HepG2 (cell line): Measurements from ENCODE around the gene NEMP2. TPM values are rescaled to one million over a fixed set of nuclear protein-coding genes. Genes with fewer than 3 reads are reported as not detected.

Experiments used
- ATAC-seq: fragments of 200-7000 bp; cut with Tn5 transposase; 3 replicates; pipeline ENCODE4 v1.9.1; 2020; ENCODE audit warnings: mild to moderate bottlenecking, moderate library complexity
- BruUV-seq: library from RNA; stranded (reverse); fragments of 400-500 nt; replicated peaks from 2 replicates; lab custom pipeline; 2021; lab: Mats Ljungman, UMichigan
- CTCF ChIA-PET: fragments of 300-600 bp; formaldehyde crosslinking; extraction: SDS; loops from one replicate; lab custom pipeline; 2021; ENCODE audit warnings: low total read pairs, inconsistent platforms, low intra/inter-chr PET ratio; lab: Yijun Ruan, JAX
- POLR2A ChIA-PET: fragments of 350-600 bp; sonication (Branson Sonifier 250); formaldehyde crosslinking; loops from one replicate; lab custom pipeline; 2020; ENCODE audit warnings: antibody characterized with exemption, inconsistent platforms; lab: Yijun Ruan, JAX
- DNase-seq: peaks from one replicate; pipeline ENCODE4 v3.0.0-alpha.2; 2015; ENCODE audit warnings: low spot score
- FAIRE-seq: peaks from 3 replicates; lab custom pipeline; 2011; peaks lifted over from hg19 to GRCh38; lab: Jason Lieb, UNC
- H2AFZ ChIP-seq: one replicate; pipeline ENCODE4 v1.6.1; 2011; ENCODE audit warnings: low read length, inconsistent platforms
- H3K27ac ChIP-seq: fragments of 300-600 bp; 3 replicates; pipeline ENCODE4 v1.8.0; 2011; ENCODE audit warnings: mixed run types, mild to moderate bottlenecking, mixed read lengths, low read length, inconsistent platforms; ENCODE audit not compliant: insufficient read depth; ENCODE audit errors: extremely low read length
- H3K27me3 ChIP-seq, 2 experiments: fragments of 200-600 bp in 1 of 2; 2 replicates in 1 of 2; 3 replicates in 1 of 2; pipeline versions ENCODE4 v1.6.0 to v1.8.0; 2011; ENCODE audit warnings: low read length in 2 of 2, mild to moderate bottlenecking in 2 of 2, moderate library complexity in 2 of 2, inconsistent platforms in 1 of 2; ENCODE audit not compliant: insufficient read depth in 2 of 2, control insufficient read depth in 1 of 2
- H3K36me3 ChIP-seq, 2 experiments: fragments of 200-600 bp in 1 of 2; replicated peaks in 1 of 2; 2 replicates in 1 of 2; 3 replicates in 1 of 2; pipeline versions ENCODE4 v1.5.1 to v1.8.0; 2011; ENCODE audit warnings: low read length in 2 of 2, inconsistent platforms in 1 of 2; ENCODE audit not compliant: insufficient read depth in 2 of 2, control insufficient read depth in 1 of 2
- H3K4me1 ChIP-seq: 2 replicates; pipeline ENCODE4 v1.5.1; 2012; ENCODE audit warnings: low read length, inconsistent platforms; ENCODE audit not compliant: insufficient read depth
- H3K4me2 ChIP-seq: 2 replicates; pipeline ENCODE4 v1.6.0; 2011; ENCODE audit warnings: low read depth, low read length, inconsistent platforms
- H3K4me3 ChIP-seq, 3 experiments: fragments of 200-600 bp in 1 of 3; sonication (generic), shearing (Covaris generic) in 1 of 3; replicated peaks in 1 of 3; 2 replicates each; pipeline ENCODE4 v1.5.1; 2011 to 2016; ENCODE audit warnings: low read length in 3 of 3, inconsistent platforms in 2 of 3, low read depth in 2 of 3, mild to moderate bottlenecking in 2 of 3, control low read depth in 1 of 3, mixed read lengths in 1 of 3; ENCODE audit not compliant: insufficient read depth in 1 of 3
- H3K79me2 ChIP-seq: one replicate; pipeline ENCODE4 v1.6.1; 2011; ENCODE audit warnings: low read length, inconsistent platforms; ENCODE audit not compliant: insufficient read depth
- H3K9ac ChIP-seq: 2 replicates; pipeline ENCODE4 v1.6.0; 2011; ENCODE audit warnings: mild to moderate bottlenecking, low read depth, low read length, inconsistent platforms; ENCODE audit not compliant: insufficient read depth
- H3K9me3 ChIP-seq: 2 replicates; pipeline ENCODE4 v1.5.1; 2012; ENCODE audit warnings: mild to moderate bottlenecking, low read length
- H4K20me1 ChIP-seq: 2 replicates; pipeline ENCODE4 v1.6.0; 2011; ENCODE audit warnings: inconsistent platforms, mild to moderate bottlenecking, low read length, moderate library complexity; ENCODE audit not compliant: insufficient read depth
- FOXM1 ChIP-seq: sonication (generic); formaldehyde crosslinking; IDR thresholded peaks from 2 replicates; pipeline ENCODE4 v1.5.0; 2020; ENCODE audit warnings: missing genetic modification reagents
- GABPB1 ChIP-seq: IDR thresholded peaks from 2 replicates; pipeline ENCODE4 v1.6.1; 2016; ENCODE audit warnings: mild to moderate bottlenecking, missing genetic modification reagents, moderate library complexity, missing compliant biosample characterization
- RARA ChIP-seq: IDR thresholded peaks from 2 replicates; pipeline ENCODE4 v1.6.1; 2016; ENCODE audit warnings: missing genetic modification reagents, missing compliant biosample characterization
- ZC3H4 ChIP-seq: sonication (generic); formaldehyde crosslinking; IDR thresholded peaks from 2 replicates; pipeline ENCODE4 v1.4.0; 2020; ENCODE audit warnings: missing genetic modification reagents, borderline replicate concordance
- ZNF780A ChIP-seq: sonication (generic); formaldehyde crosslinking; IDR thresholded peaks from 2 replicates; pipeline ENCODE4 v1.8.0; 2022; ENCODE audit warnings: mild to moderate bottlenecking, missing genetic modification reagents, moderate library complexity
- whole genome bisulfite sequencing: methylation state at CpG from one replicate; pipeline ENCODE4 v1.1.6; 2017; ENCODE audit warnings: low lambda C conversion rate; 5-methylcytosine and 5-hydroxymethylcytosine counted together
- in situ Hi-C: cut with HindIII; loops from 2 replicates; pipeline ENCODE4 v1.10.0; 2017; ENCODE audit warnings: low pct_unique_long_range_greater_than_20kb; ENCODE audit not compliant: extremely low pct_ligation_motif_present
- intact Hi-C: fragments of 100-400 bp; cut with micrococcal nuclease; formaldehyde crosslinking; loops from one replicate; pipeline ENCODE4 v1.10.0; 2022; ENCODE audit not compliant: unreplicated experiment
- polyA plus RNA-seq, 8 experiments: library from polyadenylated mRNA; depleted of rRNA in 3 of 8; stranded (reverse) in 7 of 8; unstranded in 1 of 8; fragments of >200 nt; fragmentation: Illumina TruSeq in 4 of 8; extraction: Trizol in 4 of 8; gene quantifications; 2 replicates each; pipeline versions ENCODE4 v1.2.1 to v1.2.3, GENCODE V29; 2011 to 2016; ENCODE audit warnings: low read depth in 4 of 8, missing spikeins in 1 of 8, mixed read lengths in 1 of 8; ENCODE audit not compliant: insufficient read depth in 1 of 8
- total RNA-seq, 5 experiments: library from RNA; depleted of rRNA; stranded (reverse); fragments of >200 nt; fragmentation: Illumina TruSeq; extraction: Trizol; gene quantifications; 2 replicates each; pipeline ENCODE4 v1.2.3, GENCODE V29; 2016; ENCODE audit warnings: low read depth in 1 of 5

NEMP2 gene
- total and polyA plus RNA-seq, 2 of the 13 experiments (the other 11 are each of a cell fraction or from before 2014, with no cell fraction given): 2.4 to 9.8 TPM

DNA sequence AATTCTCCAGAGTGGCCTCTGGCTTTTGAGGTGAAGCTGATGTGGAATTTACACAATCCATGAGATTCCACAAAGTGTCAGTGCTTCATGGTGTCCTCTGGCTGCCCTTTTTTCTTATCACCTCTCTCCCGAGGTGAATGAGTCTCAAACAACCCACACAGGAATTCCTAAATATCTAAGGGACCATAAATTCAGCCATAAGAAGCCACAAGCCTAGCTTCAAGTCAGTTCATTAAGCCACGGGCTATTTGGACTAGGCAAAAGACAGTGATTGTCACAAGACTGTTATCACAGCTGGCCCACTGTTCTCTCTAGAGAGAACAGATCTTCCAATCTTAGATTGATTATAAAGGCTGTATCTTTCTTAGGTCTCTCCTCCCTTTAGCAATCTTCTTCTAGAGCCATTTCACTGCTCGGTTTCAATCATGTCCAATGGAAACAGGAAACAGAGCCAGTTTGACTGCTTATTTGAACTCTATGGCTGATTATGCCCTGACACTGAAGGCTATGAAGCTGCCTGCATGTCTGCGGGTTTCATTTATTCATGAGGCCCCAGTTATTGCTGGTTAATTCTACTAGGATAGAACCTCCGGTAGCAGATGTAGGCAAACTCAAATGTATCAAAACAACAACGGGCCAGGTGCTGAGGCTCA is 4.1 kb downstream of the NEMP2 start:
- in situ Hi-C loops: no loop called here
- intact Hi-C loops: loop anchor here (10.0 kb wide), 1 partner anchor 274 kb away; no protein-coding TSS in a partner anchor
- Histone ChIP-seq H3K4me3 (no peak overlapping the region), H4K20me1 (no peaks in the 10 kb centered on the region), H3K27me3 (no peaks in the 10 kb centered on the region), H3K9ac (no peak overlapping the region), H3K36me3 (no peaks in the 10 kb centered on the region), H3K27ac (no peak overlapping the region), H3K79me2 (peaks cover 5% of the 10 kb centered on the region), H3K4me2 (peak overlapping the region; percentile 29; the same call in 1 of the 2 replicates), H3K4me1 (peaks cover 59% of the 10 kb centered on the region), H3K9me3 (no peaks in the 10 kb centered on the region), H2AFZ (no peak overlapping the region)
- TF ChIP-seq RARA (peak; percentile 30; the same call in 1 of the 2 replicates), GABPB1 (CRISPR knock-in tag) (no peak), ZNF780A (CRISPR knock-in tag) (no peak)
- BruUV-seq: no TSS peak
- FAIRE-seq: no peak
- POLR2A ChIA-PET: interaction anchor here (1.5 kb wide), 1 partner anchor 186 kb away, joined by 3 read pairs; no protein-coding TSS in a partner anchor
- CTCF ChIA-PET: no interaction called here
- WGBS: 56% methylated on average over 6 of the region's 6 CpGs
- no peak for ATAC-seq
- peak; percentile 46 for DNase-seq

DNA sequence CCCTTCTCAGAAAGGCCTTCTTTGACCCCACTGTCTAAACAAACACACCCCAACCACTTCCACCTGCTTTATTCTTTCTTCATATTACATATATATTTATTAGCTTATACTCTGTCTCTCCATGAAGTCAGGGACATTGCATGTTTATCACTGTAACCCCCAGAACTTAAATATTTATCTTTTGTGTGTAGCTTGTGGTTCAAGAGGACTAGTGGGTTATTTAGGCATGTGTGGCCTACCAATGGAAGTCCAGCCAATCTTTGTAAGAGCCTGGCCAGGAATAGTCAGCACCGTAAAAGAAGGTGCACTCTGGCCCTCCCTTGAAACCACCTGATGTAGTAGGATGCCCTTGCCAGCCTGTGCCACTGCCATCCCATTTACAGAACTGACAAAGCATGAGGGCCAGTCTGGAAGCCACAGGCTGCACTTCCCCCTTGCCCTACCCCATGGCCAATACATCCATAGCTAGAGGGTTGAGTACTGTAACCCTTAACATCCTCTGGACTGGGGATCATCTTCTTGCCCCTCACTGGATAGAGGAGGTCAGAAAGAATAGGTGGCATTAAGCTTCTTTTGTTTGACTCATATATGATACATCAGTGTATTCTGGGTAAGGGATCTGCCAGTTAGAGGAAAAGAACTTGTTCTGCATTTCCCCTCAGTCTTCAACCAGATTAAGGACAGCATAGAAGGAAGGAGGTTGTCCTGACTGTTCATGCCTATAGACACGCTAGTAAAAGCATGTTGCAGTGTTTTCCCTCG is 4.9 kb downstream of the NEMP2 start:
- CTCF ChIA-PET: no interaction called here
- WGBS: 32% methylated on average over 3 of the region's 3 CpGs
- no peak overlapping the region for H2AFZ ChIP-seq
- in situ Hi-C loops (no loop called here), intact Hi-C loops (loop anchor here (10.0 kb wide), 1 partner anchor 275 kb away; no protein-coding TSS in a partner anchor)
- BruUV-seq: no TSS peak
- POLR2A ChIA-PET: interaction anchor here (0.7 to 1.5 kb wide), 2 partner anchors 119 to 185 kb away, joined by 3 read pairs; partner anchors contain the start of gene NAB1
- no peak for FAIRE-seq
- peaks cover 58% of the 10 kb centered on the region for H3K4me1 ChIP-seq
- no peaks in the 10 kb centered on the region for H3K9me3 ChIP-seq
- no peaks in the 10 kb centered on the region for H3K79me2 ChIP-seq
- 0 out of 2 replicates have a peak, but pooled peaks have one; percentile 22 for TF ChIP-seq ZC3H4
- no peak for TF ChIP-seq FOXM1 (CRISPR knock-in tag)
- no peak overlapping the region for H3K27ac ChIP-seq
- no peak for DNase-seq
- H3K4me2 ChIP-seq: peak overlapping the region; percentile 46; the same call in 1 of the 2 replicates
- H3K9ac ChIP-seq: no peak overlapping the region
- no peaks in the 10 kb centered on the region for H3K27me3 ChIP-seq
- no peak for ATAC-seq
- no peaks in the 10 kb centered on the region for H3K36me3 ChIP-seq
- no peaks in the 10 kb centered on the region for H4K20me1 ChIP-seq
- no peak overlapping the region for H3K4me3 ChIP-seq
